Astrocyte (in vitro differentiated cells and primary cell): ENCODE measurements around the gene NEAT1.

ENCODE experiments used
- CTCF ChIP-seq: IDR thresholded peaks from 2 replicates; pipeline ENCODE4 v1.5.1; 2011; ENCODE audit warnings: low read depth, mild to moderate bottlenecking, inconsistent platforms, low read length, moderate library complexity; ENCODE audit not compliant: insufficient read depth
- EZH2 ChIP-seq: IDR thresholded peaks from 2 replicates; pipeline ENCODE4 v1.6.1; 2012; ENCODE audit warnings: mild to moderate bottlenecking, low read length, inconsistent platforms; ENCODE audit not compliant: insufficient read depth

DNA sequence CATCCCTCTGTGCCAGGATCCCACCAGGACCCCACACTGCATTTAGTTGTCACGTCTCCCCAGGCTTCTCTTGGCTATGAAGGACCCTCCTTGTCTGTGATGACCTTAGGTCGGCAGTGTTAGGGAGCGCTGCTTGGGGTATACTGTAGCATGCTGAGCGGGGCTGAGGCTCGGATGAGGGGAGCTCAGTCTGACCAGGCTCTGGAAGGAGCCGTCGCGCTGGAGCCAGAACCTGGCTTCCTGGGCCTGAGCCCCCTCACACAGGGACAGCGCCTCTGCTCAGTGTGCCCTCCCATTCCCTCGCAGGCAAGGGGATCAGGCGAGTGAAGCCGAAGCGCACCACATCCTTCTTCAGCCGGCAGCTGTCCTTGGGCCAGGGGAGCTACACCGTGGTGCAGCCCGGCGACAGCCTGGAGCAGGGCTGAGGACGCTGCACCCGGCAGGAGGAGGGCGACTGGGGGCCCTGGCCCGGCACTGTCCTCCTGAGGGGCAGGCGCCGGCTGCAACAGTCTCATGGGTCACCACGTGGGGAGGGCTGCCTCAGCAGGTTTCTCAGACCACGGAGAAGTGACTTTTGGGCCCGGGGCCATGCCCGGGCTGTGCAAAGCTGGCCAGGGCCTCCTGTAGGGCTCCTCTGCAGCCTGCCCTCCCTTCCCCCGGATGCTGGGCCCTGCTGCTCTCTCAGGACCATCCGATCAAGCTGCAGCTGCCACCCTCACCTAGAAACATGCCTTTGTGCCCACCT, 11.5 kb upstream of the NEAT1 start:
- no peak for TF ChIP-seq CTCF
- TF ChIP-seq EZH2, result no peak
